Right hindlimb (tissue), 1 donor: ENCODE results near the gene NHSL1.
"Not testable (repeated sequence)": the region's sequence is repeated elsewhere in the genome, so short reads cannot be mapped to it uniquely, and the experiment has no call there.

Source experiments
- DNase-seq: peaks from one replicate; pipeline ENCODE4 v3.0.0-alpha.2; 2018

The NHSL1 gene

GRCh38 chr6:138456401-138456790, 42.9 kb downstream of the NHSL1 start:
- no peak for DNase-seq

DNA sequence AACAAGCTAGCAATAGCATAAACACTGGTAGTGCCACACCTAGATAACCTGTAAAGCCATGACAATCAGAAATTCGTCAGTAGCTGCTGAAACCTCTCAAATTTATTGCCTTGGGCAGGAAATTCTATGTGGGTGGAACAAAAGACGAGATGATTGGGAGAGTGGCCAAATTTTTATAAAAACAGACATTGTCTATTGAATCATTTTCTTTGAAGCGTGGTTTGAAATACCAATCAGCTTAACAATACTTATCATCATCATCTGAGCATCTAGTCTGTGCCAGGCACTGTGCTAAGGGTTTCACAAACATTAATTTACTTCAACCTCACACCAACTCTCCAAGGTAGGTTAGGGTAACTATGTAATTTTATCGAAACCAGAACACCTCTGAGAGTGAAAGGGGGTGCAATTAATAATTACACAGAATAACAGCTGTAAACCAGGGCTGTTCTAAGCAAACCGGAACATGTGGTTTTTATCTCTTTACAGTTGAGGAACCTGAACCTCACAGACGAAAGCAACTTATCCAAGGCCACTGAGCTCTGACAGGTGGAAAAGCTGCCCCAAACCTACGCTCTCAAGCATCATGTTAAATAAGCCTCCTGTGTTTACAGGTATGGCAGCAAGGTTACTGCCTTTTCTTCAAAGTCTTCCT, 43.4 kb downstream of the NHSL1 start:
- DNase-seq, result no peak

DNA sequence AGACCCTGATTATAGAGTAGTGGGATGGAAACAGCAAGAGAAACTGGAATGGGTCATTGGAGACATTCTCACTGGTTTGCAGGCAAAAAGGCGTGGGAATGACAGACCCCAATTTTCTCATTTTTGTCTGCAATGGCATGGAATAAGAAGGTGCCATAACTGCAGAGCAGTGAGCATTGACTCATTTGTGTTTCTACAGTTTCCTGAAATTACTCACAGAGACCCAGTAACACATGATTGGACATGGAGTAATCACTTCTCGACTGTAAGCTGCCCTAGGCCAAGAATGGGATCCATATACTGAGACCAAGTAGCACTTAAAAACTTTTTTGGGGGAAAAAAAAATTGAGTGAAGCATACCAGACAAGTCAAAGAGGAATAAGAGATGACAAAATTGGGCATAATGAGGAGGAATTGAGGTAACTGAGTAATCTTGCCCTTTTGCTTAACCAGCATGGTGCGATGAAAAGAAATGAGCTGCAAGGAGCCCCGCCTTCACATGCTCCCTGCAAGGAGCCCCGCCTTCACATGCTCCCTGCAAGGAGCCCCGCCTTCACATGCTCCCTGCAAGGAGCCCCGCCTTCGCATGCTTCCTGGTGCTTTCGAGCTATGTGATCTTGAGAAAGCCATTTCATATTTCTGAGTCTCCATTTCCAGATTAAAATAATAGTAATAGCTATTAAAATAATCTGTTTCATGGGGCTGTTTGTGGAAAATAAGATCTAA, 44.1 kb downstream of the NHSL1 start:
- no peak for DNase-seq

DNA sequence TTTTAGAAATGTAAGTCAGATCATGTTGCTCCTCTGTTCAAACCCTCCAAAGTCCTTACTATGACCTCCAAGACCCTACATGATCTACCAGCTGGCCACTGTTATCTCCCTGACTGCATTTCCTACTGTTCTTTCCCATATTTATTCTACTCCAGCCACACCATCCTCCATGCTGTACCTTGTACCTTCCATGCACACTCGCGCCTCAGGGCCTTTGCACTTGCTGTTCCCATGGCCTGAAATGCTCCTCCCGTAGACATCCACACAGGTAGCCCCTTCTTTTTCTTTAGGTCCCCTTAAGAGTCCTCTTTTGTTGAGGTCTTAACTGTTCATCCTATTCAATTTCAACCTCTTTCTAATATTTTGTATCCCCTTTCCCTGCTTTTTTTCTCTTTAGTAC, 48.3 kb downstream of the NHSL1 start:
- no peak for DNase-seq

GRCh38 chr6:138450445-138450844, 48.8 kb downstream of the NHSL1 start:
- DNase-seq, result no peak

- DNase-seq, result no peak
Measured at GRCh38 chr6:138446821-138447220, 52.5 kb downstream of the NHSL1 start.

- no peak for DNase-seq
Measured at GRCh38 chr6:138443979-138444378, 55.3 kb downstream of the NHSL1 start.

DNA sequence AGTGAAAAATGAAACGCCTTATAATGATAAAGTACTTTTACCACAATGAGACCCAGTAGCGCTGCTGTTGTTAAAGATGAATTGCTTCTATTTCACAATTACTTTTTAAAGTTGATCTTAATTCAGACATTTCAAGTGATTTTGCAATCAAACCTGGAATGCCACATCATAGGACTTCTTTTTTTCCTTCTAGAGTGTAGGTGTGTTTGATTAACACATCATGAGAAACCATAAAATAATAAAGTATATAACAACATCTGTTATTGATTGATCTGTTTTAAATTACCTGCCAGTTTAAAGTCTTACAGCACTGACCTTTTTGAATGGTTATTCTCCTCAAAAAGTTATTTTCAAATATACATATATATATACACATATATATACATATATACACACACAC, 56.6 kb downstream of the NHSL1 start:
- DNase-seq, result no peak

DNA sequence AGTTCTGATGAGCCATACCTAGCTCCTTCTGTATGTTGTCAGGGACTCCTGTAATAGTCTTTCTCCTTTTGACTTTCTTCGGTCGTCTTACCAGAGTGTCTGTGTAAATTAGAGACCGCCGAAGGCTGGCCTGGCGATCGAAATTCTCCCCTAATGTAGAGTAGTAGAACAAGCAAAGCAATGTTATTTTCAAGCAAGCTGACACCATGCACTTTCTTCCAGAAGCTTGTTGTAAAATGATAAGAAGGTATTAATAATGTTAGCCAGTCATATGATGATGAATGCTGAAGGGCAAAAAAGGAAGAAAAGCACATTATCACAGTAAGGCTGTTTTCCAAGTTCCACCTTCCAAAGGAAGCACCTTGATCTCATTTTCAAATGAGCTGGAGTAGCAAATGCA, 57.3 kb downstream of the NHSL1 start:
- no peak for DNase-seq

GRCh38 chr6:138440758-138441357, 58.4 kb downstream of the NHSL1 start:
- DNase-seq, result no peak

- no peak for DNase-seq
Measured at GRCh38 chr6:138440296-138440695, 59.0 kb downstream of the NHSL1 start.

GRCh38 chr6:138439546-138439945, 59.7 kb downstream of the NHSL1 start:
- no peak for DNase-seq

GRCh38 chr6:138434925-138435324, 64.4 kb downstream of the NHSL1 start:
- no peak for DNase-seq

DNA sequence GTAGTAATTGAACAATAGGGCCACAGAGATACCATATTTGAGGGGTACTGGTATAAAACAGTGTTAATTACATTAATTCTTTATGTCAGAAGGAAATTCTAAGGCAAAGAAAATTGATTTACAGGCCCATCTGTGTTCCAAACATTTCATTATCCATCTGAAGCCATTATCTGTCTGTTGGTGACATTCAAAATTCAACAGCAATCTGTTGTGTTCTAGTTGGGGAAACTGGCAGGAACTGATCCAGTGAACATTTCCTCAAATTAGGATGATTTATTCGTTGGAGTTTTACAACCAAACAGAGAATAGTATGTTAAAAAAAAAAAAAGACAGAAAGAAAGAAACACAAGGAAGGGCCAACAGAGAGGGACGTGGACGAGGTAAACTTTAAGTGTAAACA, 65.2 kb downstream of the NHSL1 start:
- no peak for DNase-seq

GRCh38 chr6:138432063-138432356, 67.3 kb downstream of the NHSL1 start:
- DNase-seq, result no peak

GRCh38 chr6:138431256-138432062, 67.8 kb downstream of the NHSL1 start:
- DNase-seq, result no peak

GRCh38 chr6:138430361-138431145, 68.7 kb downstream of the NHSL1 start:
- DNase-seq, result no peak

- no peak for DNase-seq
Measured at GRCh38 chr6:138429761-138430160, 69.5 kb downstream of the NHSL1 start.

GRCh38 chr6:138428944-138429598, 70.2 kb downstream of the NHSL1 start:
- no peak for DNase-seq

GRCh38 chr6:138427701-138428100, 71.6 kb downstream of the NHSL1 start:
- no peak for DNase-seq

DNA sequence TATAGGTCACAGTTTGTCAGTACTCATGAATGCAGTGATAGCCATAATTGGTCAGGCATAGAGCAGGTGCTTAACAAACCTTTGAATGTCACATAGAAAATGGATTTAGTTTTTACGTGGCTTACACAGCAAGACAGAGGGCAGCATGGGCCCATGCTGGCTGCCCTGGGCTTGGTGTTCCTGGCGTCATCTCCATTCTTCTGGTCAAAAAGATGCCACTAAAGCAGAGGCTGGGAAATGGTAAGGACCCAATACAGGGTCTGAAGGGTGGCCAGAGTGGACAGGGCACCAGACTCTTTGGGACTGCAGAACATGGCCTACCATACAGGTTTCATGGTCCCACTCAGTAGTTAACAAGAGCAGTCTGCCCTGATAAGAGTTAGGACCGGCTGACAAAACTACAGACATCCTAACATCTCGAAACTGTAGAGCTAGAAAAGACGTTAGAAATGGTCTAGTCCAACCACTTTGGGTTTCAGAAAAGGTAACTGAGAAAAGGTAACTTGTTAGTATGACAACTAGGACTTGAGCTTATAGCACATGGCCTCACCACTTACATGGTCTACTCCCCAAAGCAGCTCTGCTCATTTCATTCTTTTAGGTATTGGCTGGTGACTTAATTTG, 72.7 kb downstream of the NHSL1 start:
- no peak for DNase-seq

DNA sequence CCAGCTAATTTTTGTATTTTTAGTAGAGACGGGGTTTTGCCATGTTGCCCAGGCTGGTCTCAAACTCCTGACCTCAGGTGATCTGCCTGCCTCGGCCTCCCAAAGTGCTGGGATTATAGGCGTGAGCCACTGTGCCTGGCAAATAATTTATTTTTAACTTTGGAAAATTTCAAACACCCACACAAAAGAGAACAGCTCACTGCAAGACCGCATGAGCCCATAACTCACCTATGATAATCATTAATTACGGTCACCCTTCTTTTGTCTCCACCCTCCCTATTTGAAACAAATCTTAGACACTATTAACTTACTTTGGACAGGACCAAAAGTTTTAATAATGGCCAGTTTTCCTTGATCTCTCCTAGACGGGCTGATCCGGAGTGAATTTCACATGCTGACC, 74.0 kb downstream of the NHSL1 start:
- not testable (repeated sequence) for DNase-seq
